ACHN (cell line): Measurements from ENCODE around the gene GRIA1.
A peak's percentile ranks its signal among the peaks of the same experiment; 100 is the strongest.

Experiments used
- DNase-seq: peaks from one replicate; pipeline ENCODE4 v3.0.0-alpha.2; 2015
- in situ Hi-C: cut with HindIII; loops from 2 replicates; pipeline ENCODE4 v1.10.0; 2017; ENCODE audit warnings: low sequenced_read_pairs, low pct_ligation_motif_present, low pct_unique_long_range_greater_than_20kb

GRIA1 gene

DNA sequence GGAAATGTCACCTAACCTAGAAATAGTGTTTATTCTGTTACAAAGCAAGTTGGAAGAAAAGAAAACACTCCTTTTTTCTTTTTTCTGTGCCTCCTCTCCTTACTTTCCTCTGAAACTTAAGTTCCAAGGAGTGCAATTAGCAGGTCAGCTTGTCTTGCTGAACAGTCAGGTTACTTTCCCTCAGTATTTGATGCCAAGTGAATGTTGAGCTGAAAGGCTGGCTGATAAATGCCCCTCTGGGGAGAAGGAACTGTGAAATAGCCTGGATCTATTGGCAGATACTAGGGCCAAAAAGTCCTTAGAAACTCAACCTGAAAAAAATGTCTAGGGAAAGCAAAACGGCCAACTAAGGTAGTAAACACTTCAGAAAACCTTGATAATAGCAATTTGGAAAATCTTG, 43.6 kb downstream of the GRIA1 start:
- no peak for DNase-seq
- in situ Hi-C loops: no loop called here

DNA sequence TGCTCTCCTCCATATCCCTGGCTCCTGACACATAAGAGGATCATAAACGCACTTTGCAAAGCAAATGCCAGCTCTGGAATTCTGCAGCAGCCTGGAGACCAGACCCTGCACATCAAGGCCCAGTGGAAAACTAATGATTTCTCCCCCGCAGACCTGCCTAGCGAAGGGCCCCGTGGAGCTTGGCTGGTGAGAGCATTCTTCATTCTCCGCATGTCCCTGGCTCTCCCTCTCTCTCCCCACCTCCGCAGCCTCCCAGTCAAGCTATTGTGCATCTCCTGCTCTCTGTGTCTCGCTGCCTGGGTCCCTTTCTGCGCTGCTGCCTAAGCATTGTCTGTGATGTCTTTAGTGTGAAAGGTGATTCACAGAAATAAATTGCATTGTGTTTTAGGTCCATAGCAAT, 46.7 kb downstream of the GRIA1 start:
- in situ Hi-C loops: no loop called here
- DNase-seq: no peak

DNA sequence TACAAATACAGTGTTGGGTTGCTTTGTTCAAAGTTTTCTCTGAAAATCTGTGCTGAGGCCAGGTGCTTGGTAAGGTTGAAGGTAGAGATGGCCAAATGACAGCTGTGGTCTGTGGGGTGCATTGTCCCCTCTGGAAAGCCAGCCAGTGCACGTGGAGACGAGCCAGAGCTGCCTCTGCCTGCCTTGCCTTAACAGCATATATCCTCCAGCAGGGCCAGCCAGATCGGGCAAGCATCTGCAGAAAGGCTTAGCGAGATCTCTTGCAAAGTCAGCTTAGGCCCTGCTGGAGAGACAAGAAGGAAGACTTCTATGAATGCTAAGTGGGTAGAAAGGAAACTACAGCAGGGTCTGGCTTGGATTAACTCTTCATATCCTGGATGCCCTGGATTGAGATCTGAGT, 49.5 kb downstream of the GRIA1 start:
- no peak for DNase-seq
- in situ Hi-C loops: no loop called here

DNA sequence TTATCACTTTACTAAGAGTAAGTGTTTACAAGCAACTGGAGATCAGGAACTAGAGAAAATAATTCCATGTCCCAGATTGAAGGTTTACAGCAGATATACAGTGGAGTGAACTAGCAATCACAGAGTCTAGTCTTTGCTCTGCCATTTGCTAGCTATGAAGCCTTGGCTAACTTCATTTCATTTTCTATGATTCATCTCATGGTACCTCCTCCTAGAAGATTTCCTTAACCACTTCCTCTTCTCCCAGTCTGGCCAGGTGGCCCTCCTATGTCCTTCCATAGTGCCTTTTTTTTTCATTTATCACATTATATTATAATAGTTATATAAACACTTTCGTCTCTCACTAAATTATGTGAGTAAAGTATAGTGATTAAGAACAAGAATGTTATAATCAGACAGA, 52.1 kb downstream of the GRIA1 start:
- in situ Hi-C loops: no loop called here

GRCh38 chr5:153543288-153543687, 52.8 kb downstream of the GRIA1 start:
- no peak for DNase-seq
- in situ Hi-C loops: no loop called here

More for the DNA sequence above, 52.1 kb downstream of the GRIA1 start:
- no peak for DNase-seq

GRCh38 chr5:153543959-153544470, 53.5 kb downstream of the GRIA1 start:
- DNase-seq: no peak
- in situ Hi-C loops: no loop called here

- in situ Hi-C loops: no loop called here
- no peak for DNase-seq
These were observed 54.2 kb downstream of the GRIA1 start for GRCh38 chr5:153544706-153545105.

- no peak for DNase-seq
- in situ Hi-C loops: no loop called here
These were observed 56.1 kb downstream of the GRIA1 start for GRCh38 chr5:153546566-153546965.

GRCh38 chr5:153551537-153552079, 61.1 kb downstream of the GRIA1 start:
- in situ Hi-C loops: no loop called here

GRCh38 chr5:153552886-153553285, 62.4 kb downstream of the GRIA1 start:
- in situ Hi-C loops: no loop called here
- no peak for DNase-seq

More at GRCh38 chr5:153551537-153552079, 61.1 kb downstream of the GRIA1 start:
- DNase-seq: peak; percentile 85

DNA sequence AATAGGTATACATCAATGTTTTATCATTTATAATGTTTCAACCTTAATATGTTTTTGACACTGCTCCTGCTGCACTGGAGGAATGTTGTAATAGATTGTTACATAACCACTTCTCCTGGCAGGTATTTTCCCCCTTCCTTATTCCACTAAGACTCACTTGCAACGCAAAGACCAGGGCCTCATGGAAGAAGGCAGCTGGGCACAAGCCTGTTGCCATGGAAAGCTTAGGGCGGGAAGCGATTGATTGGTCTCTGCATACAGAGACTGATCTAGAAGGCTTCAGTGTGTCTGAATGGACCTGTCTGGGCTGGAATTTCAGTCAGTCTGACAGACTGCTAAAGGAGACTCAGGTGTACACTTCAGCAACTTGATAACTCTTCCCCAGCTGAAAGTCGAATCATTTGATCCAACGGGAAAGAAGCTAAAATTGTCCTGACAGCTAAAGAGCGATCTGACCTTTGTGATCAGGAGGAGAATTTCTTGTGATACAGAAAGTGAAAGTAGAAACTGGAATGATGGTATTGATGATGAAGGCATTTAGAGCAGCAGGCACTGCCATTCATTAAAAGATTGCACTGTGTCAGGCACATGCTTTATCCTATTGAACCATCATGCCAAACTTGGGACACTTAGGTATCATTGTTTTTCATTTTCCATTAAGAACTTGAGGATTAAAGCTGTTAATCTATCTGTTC, 65.1 kb downstream of the GRIA1 start:
- in situ Hi-C loops: no loop called here

GRCh38 chr5:153558957-153559356, 68.5 kb downstream of the GRIA1 start:
- in situ Hi-C loops: no loop called here
- no peak for DNase-seq

More for the DNA sequence above, 65.1 kb downstream of the GRIA1 start:
- peak; percentile 9 for DNase-seq

- DNase-seq: no peak
- in situ Hi-C loops: no loop called here
These were observed 69.5 kb downstream of the GRIA1 start for GRCh38 chr5:153559926-153560325.

DNA sequence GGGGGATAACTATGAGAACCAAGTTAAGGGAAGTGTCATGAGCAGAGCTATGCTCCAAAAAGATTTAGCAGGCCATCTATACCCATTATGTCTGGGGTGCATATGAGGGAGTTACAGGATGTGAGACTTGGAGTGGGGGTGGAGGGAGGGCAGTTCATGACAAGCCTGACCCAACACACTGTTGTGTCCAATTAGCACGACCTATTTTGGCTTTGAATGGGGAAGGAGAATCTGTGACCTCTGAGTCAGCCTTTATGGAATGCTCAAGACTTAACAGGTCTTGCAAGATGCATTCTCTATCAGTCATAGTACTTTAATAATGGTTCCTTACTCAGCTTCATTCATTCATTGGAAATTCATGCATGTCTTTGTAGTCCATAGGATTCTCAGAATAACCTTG, 71.7 kb downstream of the GRIA1 start:
- in situ Hi-C loops: no loop called here
- DNase-seq: no peak

GRCh38 chr5:153565822-153566221, 75.4 kb downstream of the GRIA1 start:
- no peak for DNase-seq
- in situ Hi-C loops: no loop called here

GRCh38 chr5:153569036-153569435, 78.6 kb downstream of the GRIA1 start:
- in situ Hi-C loops: no loop called here

GRCh38 chr5:153571162-153571561, 80.7 kb downstream of the GRIA1 start:
- in situ Hi-C loops: no loop called here
- DNase-seq: no peak

More at GRCh38 chr5:153569036-153569435, 78.6 kb downstream of the GRIA1 start:
- DNase-seq: no peak

GRCh38 chr5:153572411-153573145, 82.1 kb downstream of the GRIA1 start:
- in situ Hi-C loops: no loop called here
- DNase-seq: no peak

- DNase-seq: no peak
- in situ Hi-C loops: no loop called here
These were observed 83.0 kb downstream of the GRIA1 start for GRCh38 chr5:153573326-153574033.
